Skeletal muscle cell (primary cell): Measurements from ENCODE around the gene MYL9.

ENCODE experiments used
- DNase-seq: peaks from one replicate; pipeline ENCODE4 v3.0.0-alpha.2; 2010; ENCODE audit warnings: low read depth
- H3K4me3 ChIP-seq: 2 replicates; pipeline ENCODE4 v1.5.1; 2011; ENCODE audit warnings: low read depth, mild to moderate bottlenecking, control low read depth, low read length, moderate library complexity

Gene MYL9

GRCh38 chr20:36574366-36575135 is 33.2 kb downstream of the MYL9 start:
- peak overlapping the region; percentile 78 for H3K4me3 ChIP-seq
- DNase-seq, result no peak

- DNase-seq, result no peak
- H3K4me3 ChIP-seq, result no peak overlapping the region
Observed at GRCh38 chr20:36576081-36576445, 34.7 kb downstream of the MYL9 start.

DNA sequence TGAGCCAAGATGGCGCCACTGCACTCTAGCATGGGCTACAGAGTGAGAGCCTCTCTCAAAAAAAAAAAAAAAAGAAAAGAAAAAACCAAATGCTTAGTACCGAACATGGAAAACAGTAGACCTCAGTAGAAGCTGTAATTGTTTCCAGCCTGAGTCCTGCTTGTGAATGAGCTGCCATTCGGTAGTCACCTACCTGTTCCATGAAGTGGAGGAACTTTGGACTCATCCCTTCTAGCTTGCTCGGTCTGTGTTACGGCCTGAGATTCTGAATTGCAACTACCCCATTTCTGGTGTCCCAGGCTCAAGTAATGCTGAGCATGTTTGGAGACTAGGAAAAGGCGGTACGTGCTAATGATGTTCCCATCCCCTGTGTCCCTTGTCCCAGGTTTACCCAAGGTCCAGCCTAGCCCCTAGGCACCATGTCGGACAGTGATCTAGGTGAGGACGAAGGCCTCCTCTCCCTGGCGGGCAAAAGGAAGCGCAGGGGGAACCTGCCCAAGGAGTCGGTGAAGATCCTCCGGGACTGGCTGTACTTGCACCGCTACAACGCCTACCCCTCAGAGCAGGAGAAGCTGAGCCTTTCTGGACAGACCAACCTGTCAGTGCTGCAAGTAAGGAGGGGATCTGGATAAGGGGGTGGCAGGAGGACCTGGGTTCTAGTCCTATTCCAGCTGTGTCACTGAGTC is 37.2 kb downstream of the MYL9 start:
- no peak overlapping the region for H3K4me3 ChIP-seq
- DNase-seq, result no peak

- no peak for DNase-seq
- no peak overlapping the region for H3K4me3 ChIP-seq
Observed at GRCh38 chr20:36579996-36580545, 38.8 kb downstream of the MYL9 start.

DNA sequence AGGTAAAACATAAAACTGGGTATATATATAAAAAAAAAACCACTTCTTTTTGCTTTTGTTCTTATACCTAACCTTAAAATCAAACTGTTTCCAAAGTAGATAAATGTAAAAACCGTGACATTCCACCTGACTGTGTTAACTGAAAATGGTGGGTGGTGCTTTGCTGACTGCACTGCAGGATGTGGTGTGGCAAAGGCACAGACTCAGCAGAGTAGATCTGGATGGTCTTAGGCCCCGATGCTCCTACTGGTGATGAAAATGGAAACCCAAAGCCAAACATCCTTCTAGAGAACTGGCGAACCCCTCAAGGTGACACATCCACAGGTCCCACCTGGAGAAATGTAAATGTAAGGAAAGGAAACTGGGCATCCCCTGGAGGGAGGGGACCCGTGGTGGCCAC is 41.0 kb downstream of the MYL9 start:
- no peak for DNase-seq
- H3K4me3 ChIP-seq, result no peak overlapping the region

DNA sequence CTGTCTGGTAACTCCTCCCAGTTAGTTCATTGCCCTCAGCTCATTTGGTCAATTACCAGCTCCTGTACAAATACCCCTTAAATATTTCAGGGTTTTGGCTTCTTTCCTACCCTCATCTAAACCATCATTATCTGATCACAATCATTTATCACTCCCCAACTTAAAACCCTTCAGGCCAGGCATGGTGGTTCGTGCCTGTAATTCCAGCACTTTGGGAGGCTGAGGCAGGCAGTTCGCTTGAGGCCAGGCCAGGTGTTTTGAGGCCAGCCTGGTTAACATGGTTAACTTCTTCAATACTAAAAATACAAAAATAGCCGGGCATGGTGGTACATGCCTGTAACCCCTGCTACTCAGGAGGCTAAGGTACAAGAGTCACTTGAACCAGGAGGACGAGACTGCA is 41.5 kb downstream of the MYL9 start:
- no peak overlapping the region for H3K4me3 ChIP-seq
- no peak for DNase-seq

- H3K4me3 ChIP-seq, result no peak overlapping the region
- DNase-seq, result no peak
Observed at GRCh38 chr20:36584018-36584481, 42.7 kb downstream of the MYL9 start.

DNA sequence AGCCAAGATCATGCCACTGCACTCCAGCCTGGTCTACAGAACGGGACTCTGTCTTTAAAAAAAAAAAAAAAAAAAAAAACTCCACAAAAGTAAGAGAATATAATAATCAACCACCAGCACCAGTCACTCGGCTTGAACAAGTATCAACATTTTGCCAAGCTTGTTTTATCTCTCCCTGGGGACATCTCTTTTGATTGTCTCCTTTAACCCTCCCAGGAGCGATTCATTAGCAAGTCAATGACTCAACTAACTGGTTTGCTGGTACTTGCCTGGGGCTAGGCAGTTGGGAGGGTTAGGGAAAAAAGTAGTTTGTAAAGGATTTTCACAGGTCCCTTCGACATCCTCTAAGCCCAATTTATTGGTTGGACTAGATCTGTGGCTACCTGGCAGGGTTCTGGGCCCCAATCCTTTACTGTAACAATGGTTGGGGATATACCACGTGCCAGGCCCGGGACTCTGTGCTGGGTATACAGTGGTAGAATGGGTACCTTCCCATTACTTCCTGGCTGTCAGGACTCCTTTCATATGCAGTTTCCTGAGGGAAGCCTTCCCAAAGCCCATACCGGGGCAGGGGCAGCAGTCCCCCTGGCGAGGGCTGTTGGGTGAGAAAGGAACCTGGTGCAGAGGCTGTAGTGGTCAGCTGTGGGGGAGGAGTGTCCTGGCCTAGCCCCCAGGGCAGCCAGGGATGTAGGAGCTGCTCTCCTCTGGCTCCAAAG is 44.2 kb downstream of the MYL9 start:
- no peak for DNase-seq

DNA sequence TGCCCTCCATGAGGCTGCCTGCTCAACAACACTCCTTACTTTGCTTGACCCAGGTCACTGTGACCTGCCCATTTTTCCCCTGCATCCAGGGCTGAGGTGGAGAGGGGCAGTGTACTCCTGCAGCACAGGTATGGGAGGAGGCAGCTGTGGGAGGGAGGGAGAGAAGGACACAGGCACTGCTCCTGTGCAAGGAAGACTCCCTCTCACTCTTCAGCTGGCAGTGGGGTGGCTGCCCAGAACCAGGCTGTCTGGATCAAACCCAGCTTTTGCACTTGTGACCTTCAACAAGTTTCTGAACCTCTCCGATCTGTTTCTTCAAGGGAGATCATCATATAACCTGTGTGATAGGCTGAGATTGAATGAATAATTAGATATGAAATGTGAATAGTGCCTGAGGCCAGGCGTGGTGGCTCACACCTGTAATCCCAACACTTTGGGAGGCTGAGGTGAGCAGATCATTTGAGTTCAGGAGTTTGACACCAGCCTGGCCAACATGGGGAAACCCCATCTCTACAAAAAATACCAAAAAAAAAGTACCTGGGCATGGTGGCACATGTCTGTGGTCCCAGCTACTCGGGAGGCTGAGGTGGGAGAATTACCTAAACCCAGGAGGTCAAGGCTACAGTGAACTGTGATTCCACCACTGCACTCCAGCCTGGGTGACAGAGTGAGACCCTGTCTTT is 46.2 kb downstream of the MYL9 start:
- DNase-seq, result no peak
- H3K4me3 ChIP-seq, result no peak overlapping the region

More for the DNA sequence above, 44.2 kb downstream of the MYL9 start:
- H3K4me3 ChIP-seq, result no peak overlapping the region

DNA sequence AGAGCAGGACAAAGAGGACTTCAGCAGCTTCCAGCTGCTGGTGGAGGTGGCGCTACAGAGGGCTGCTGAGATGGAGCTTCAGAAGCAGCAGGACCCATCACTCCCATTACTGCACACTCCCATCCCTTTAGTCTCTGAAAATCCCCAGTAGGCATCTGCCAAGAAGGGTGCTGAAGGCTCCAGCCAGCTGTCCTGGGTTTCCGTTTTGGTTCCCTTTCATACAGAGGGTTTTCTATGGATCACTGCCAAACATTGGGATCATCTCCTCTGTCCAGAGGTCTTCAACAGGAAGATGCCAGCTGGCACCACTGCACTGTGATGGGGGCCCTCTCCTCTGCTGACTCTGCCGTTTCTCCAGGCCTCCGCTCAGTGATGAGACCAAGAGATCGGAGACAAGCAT is 50.0 kb downstream of the MYL9 start:
- no peak for DNase-seq
- no peak overlapping the region for H3K4me3 ChIP-seq

- DNase-seq, result no peak
- no peak overlapping the region for H3K4me3 ChIP-seq
Observed at GRCh38 chr20:36591854-36592641, 50.7 kb downstream of the MYL9 start.

- no peak overlapping the region for H3K4me3 ChIP-seq
- no peak for DNase-seq
Observed at GRCh38 chr20:36593347-36593929, 52.1 kb downstream of the MYL9 start.

DNA sequence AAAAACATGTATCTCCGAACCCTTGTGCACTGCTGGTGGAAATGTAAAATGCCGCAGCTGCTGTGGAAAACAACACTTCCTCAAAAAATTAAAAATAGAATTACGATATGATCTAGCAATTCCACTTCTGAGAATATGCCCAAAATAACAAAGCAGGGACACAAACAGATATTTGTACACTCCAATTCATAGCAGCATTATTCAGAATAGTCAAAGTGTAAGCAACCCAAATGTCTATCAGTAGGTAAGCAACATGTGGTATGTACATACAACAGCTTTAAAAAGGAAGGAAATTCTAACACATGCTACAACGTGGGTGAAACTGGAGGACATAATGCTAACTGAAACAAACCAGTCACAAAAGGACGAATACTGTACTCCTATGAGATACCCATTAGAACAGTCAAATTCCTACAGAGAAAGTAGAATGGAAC is 58.6 kb downstream of the MYL9 start:
- DNase-seq, result no peak
- no peak overlapping the region for H3K4me3 ChIP-seq
